GM12864 (cell line): Measurements from ENCODE around the gene IGFLR1.
"Not testable (repeated sequence)": the region's sequence is repeated elsewhere in the genome, so short reads cannot be mapped to it uniquely, and the experiment has no call there.

Source experiments
- DNase-seq: peaks from one replicate; pipeline ENCODE4 v3.0.0-alpha.2; 2011; ENCODE audit warnings: low read depth
- H3K4me3 ChIP-seq: 2 replicates; pipeline ENCODE4 v1.5.1; 2011; ENCODE audit warnings: mild to moderate bottlenecking, low read depth, low read length, control low read depth
- TF ChIP-seq, protein P1 (sequence below): IDR thresholded peaks from 2 replicates; pipeline ENCODE4 v1.5.1; 2011; ENCODE audit warnings: low read depth, mild to moderate bottlenecking, moderate library complexity, low read length, control low read depth, inconsistent platforms; ENCODE audit errors: missing control alignments

Gene IGFLR1

GRCh38 chr19:35724560-35724959 lies 17.7 kb downstream of the IGFLR1 start:
- DNase-seq, result no peak
- TF ChIP-seq, protein P1, sequence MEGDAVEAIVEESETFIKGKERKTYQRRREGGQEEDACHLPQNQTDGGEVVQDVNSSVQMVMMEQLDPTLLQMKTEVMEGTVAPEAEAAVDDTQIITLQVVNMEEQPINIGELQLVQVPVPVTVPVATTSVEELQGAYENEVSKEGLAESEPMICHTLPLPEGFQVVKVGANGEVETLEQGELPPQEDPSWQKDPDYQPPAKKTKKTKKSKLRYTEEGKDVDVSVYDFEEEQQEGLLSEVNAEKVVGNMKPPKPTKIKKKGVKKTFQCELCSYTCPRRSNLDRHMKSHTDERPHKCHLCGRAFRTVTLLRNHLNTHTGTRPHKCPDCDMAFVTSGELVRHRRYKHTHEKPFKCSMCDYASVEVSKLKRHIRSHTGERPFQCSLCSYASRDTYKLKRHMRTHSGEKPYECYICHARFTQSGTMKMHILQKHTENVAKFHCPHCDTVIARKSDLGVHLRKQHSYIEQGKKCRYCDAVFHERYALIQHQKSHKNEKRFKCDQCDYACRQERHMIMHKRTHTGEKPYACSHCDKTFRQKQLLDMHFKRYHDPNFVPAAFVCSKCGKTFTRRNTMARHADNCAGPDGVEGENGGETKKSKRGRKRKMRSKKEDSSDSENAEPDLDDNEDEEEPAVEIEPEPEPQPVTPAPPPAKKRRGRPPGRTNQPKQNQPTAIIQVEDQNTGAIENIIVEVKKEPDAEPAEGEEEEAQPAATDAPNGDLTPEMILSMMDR, result no peak
- no peak overlapping the region for H3K4me3 ChIP-seq

GRCh38 chr19:35724132-35724531 lies 18.1 kb downstream of the IGFLR1 start:
- H3K4me3 ChIP-seq, DNase-seq: not testable (repeated sequence)

DNA sequence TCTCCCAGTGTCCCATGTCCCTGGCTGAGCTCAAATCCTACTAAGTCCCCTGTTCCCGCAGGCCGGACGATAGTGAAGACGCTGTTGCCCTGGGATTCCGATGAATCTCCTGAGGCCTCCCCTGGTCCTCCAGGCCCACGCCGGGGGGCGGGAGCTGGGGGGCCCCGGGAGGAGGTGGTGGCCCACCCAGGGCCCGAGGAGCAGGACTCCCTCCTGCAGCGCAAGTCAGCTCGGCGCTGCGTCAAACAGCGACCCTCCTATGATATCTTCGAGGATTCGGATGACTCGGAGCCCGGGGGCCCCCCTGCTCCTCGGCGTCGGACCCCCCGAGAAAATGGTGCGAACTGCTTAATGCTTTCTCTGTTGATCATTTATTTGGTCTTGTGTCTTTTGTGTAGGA lies 18.6 kb downstream of the IGFLR1 start:
- DNase-seq, result no peak
- H3K4me3 ChIP-seq, result no peak overlapping the region
- TF ChIP-seq, protein P1, result no peak

- no peak for DNase-seq
- TF ChIP-seq, protein P1, result no peak
- no peak overlapping the region for H3K4me3 ChIP-seq
Observed at GRCh38 chr19:35722897-35723296, 19.4 kb downstream of the IGFLR1 start.

DNA sequence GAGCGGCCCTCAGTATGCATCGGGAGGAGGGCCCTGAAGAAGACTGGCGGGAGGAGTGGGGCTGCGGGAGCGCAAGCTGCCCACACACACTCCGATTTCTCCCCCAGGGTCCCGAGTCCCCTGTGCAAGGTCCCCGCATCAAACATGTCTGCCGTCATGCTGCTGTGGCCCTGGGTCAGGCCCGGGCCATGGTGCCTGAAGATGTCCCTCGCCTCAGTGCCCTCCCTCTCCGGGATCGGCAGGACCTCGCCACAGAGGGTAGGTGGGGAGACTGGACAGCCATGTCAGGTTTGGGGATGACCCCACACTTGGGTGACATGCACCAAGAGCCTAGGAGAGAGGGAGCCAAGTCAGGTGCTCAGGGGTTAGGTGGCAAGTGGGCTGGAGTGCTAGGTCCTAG lies 19.8 kb downstream of the IGFLR1 start:
- no peak overlapping the region for H3K4me3 ChIP-seq
- no peak for DNase-seq
- TF ChIP-seq, protein P1, result no peak

- DNase-seq, result no peak
- TF ChIP-seq, protein P1, result no peak
- H3K4me3 ChIP-seq, result no peak overlapping the region
Observed at GRCh38 chr19:35721374-35721773, 20.9 kb downstream of the IGFLR1 start.

DNA sequence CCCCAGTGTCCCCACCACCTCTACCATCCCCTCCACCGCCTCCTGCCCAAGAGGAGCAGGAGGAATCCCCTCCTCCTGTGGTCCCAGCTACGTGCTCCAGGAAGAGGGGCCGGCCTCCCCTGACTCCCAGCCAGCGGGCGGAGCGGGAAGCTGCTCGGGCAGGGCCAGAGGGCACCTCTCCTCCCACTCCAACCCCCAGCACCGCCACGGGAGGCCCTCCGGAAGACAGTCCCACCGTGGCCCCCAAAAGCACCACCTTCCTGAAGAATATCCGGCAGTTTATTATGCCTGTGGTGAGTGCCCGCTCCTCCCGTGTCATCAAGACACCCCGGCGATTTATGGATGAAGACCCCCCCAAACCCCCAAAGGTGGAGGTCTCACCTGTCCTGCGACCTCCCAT lies 21.6 kb downstream of the IGFLR1 start:
- no peak overlapping the region for H3K4me3 ChIP-seq
- TF ChIP-seq, protein P1, result no peak
- no peak for DNase-seq

DNA sequence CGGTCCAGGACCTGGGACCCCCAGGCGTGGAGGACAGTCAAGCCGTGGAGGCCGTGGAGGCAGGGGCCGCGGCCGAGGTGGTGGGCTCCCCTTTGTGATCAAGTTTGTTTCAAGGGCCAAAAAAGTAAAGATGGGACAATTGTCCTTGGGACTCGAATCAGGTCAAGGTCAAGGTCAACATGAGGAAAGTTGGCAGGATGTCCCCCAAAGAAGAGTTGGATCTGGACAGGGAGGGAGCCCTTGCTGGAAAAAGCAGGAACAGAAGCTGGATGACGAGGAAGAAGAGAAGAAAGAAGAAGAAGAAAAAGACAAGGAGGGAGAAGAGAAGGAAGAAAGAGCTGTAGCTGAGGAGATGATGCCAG lies 22.1 kb downstream of the IGFLR1 start:
- TF ChIP-seq, protein P1, result no peak
- H3K4me3 ChIP-seq, result no peak overlapping the region
- DNase-seq, result no peak
